GM12878 (cell line): Measurements from ENCODE around the gene KAZN. TPM values are rescaled to one million over a fixed set of nuclear protein-coding genes. Genes with fewer than 3 reads are reported as not detected.

Source experiments
- ETV6 ChIP-seq, 2 experiments: fragments of 450-650 bp in 1 of 2; IDR thresholded peaks in 1 of 2; conservative IDR thresholded peaks in 1 of 2; 2 replicates each; pipeline ENCODE4 v1.6.1; 2014; ENCODE audit warnings: antibody characterized with exemption in 1 of 2, borderline replicate concordance in 1 of 2, low read depth in 1 of 2, mild to moderate bottlenecking in 1 of 2, moderate library complexity in 1 of 2
- NR2C1 ChIP-seq: fragments of 450-650 bp; IDR thresholded peaks from 2 replicates; pipeline ENCODE4 v1.6.1; 2017; ENCODE audit warnings: antibody characterized with exemption, mild to moderate bottlenecking, moderate library complexity
- REST ChIP-seq: IDR thresholded peaks from 2 replicates; pipeline ENCODE4 v1.6.1; 2012; ENCODE audit warnings: mild to moderate bottlenecking, low read depth, low read length
- RUNX3 ChIP-seq: IDR thresholded peaks from 2 replicates; pipeline ENCODE4 v1.6.1; 2012; ENCODE audit warnings: low read length, inconsistent platforms
- polyA plus RNA-seq, 11 experiments: library from polyadenylated mRNA; depleted of rRNA in 4 of 11; unstranded in 6 of 11; stranded (reverse) in 5 of 11; fragments of >200 nt; fragmentation: Nextera tagmentation in 4 of 11; fragmentation: Illumina TruSeq in 1 of 11; extraction: Ambion mirVana in 4 of 11; extraction: Trizol in 1 of 11; gene quantifications; 1 replicate in 1 of 11; 2 replicates in 10 of 11; pipeline versions ENCODE4 v1.2.1 to v1.2.3, GENCODE V29; 2011 to 2016; ENCODE audit warnings: inconsistent platforms in 2 of 11, missing spikeins in 2 of 11, low read depth in 1 of 11
- total RNA-seq, 4 experiments: library from RNA; depleted of rRNA in 3 of 4; stranded (reverse); fragments of >200 nt in 3 of 4; fragmentation: Illumina TruSeq in 1 of 4; extraction: Trizol in 1 of 4; gene quantifications; 2 replicates each; pipeline versions ENCODE4 v1.2.1 to v1.2.3, GENCODE V29; 2013 to 2021
- TF ChIP-seq, protein P1 (sequence below): IDR thresholded peaks from 2 replicates; pipeline ENCODE4 v1.6.1; 2012; ENCODE audit warnings: low read depth, low read length, improper control_type of control experiment
- TF ChIP-seq, protein P2 (sequence below): fragments of 450-650 bp; IDR thresholded peaks from 2 replicates; pipeline ENCODE4 v1.6.1; 2017; ENCODE audit warnings: mild to moderate bottlenecking, moderate library complexity

Gene KAZN
- total and polyA plus RNA-seq, 10 of the 15 experiments (the other 5 are each of a cell fraction or from before 2014, with no cell fraction given), result 0.72 to 4.0 (median 1.2) TPM

GRCh38 chr1:14686701-14687100, 88.2 kb downstream of the KAZN start (continued):
- TF ChIP-seq, protein P1, sequence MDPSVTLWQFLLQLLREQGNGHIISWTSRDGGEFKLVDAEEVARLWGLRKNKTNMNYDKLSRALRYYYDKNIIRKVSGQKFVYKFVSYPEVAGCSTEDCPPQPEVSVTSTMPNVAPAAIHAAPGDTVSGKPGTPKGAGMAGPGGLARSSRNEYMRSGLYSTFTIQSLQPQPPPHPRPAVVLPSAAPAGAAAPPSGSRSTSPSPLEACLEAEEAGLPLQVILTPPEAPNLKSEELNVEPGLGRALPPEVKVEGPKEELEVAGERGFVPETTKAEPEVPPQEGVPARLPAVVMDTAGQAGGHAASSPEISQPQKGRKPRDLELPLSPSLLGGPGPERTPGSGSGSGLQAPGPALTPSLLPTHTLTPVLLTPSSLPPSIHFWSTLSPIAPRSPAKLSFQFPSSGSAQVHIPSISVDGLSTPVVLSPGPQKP, result no peak
- TF ChIP-seq NR2C1, result no peak
- TF ChIP-seq, protein P2, sequence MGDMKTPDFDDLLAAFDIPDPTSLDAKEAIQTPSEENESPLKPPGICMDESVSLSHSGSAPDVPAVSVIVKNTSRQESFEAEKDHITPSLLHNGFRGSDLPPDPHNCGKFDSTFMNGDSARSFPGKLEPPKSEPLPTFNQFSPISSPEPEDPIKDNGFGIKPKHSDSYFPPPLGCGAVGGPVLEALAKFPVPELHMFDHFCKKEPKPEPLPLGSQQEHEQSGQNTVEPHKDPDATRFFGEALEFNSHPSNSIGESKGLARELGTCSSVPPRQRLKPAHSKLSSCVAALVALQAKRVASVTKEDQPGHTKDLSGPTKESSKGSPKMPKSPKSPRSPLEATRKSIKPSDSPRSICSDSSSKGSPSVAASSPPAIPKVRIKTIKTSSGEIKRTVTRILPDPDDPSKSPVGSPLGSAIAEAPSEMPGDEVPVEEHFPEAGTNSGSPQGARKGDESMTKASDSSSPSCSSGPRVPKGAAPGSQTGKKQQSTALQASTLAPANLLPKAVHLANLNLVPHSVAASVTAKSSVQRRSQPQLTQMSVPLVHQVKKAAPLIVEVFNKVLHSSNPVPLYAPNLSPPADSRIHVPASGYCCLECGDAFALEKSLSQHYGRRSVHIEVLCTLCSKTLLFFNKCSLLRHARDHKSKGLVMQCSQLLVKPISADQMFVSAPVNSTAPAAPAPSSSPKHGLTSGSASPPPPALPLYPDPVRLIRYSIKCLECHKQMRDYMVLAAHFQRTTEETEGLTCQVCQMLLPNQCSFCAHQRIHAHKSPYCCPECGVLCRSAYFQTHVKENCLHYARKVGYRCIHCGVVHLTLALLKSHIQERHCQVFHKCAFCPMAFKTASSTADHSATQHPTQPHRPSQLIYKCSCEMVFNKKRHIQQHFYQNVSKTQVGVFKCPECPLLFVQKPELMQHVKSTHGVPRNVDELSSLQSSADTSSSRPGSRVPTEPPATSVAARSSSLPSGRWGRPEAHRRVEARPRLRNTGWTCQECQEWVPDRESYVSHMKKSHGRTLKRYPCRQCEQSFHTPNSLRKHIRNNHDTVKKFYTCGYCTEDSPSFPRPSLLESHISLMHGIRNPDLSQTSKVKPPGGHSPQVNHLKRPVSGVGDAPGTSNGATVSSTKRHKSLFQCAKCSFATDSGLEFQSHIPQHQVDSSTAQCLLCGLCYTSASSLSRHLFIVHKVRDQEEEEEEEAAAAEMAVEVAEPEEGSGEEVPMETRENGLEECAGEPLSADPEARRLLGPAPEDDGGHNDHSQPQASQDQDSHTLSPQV, result no peak
- no peak for TF ChIP-seq ETV6 (conservative IDR thresholded peaks at IDR 0.05 in 1 of 2, IDR thresholded peaks at IDR 0.05 in 1 of 2; ENCODE audit: borderline replicate concordance in 1 of 2, low read depth in 1 of 2)
- TF ChIP-seq RUNX3, result no peak
- no peak for TF ChIP-seq REST
